ENCODE measurements around the gene HAVCR1. TPM values are rescaled to one million over a fixed set of nuclear protein-coding genes. Genes with fewer than 3 reads are reported as not detected.

HAVCR1 gene
- total RNA-seq: 1 to 10 TPM in 1 of 3 donors, under 1 TPM in 1, not detected in 1; 0.44 to 2.9 TPM

DNA sequence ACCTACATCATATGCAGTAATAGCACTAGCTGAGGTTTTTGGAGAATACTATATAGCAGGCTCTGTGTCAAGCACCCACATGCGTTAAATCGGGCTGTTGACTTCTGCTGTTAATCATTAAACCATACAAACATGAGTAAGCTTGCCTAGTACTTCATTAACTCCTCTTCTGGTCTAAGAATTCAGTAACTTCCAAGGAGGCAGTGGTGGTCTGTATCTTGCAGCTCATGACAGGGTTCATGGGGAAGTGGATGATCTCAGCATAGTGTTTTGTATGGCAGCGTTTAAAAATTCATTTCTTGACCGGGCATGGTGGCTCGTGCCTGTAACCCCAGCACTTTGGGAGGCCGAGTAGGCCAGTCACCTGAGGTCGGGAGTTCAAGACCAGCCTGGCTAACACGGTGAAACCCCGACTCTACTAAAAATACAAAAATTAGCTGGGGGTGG lies at the start of gene HAVCR1:
Gene HAVCR1 (minus strand): TSS at position 24 of the 447 bp plus-strand sequence. CDS start 1,173 bp downstream, outside the sequence.
- TF ChIP-seq POLR2AphosphoS5 (IDR thresholded peaks at IDR 0.05): no peak
- TF ChIP-seq POLR2A (IDR thresholded peaks at IDR 0.05): no peak
- TF ChIP-seq, protein P1, sequence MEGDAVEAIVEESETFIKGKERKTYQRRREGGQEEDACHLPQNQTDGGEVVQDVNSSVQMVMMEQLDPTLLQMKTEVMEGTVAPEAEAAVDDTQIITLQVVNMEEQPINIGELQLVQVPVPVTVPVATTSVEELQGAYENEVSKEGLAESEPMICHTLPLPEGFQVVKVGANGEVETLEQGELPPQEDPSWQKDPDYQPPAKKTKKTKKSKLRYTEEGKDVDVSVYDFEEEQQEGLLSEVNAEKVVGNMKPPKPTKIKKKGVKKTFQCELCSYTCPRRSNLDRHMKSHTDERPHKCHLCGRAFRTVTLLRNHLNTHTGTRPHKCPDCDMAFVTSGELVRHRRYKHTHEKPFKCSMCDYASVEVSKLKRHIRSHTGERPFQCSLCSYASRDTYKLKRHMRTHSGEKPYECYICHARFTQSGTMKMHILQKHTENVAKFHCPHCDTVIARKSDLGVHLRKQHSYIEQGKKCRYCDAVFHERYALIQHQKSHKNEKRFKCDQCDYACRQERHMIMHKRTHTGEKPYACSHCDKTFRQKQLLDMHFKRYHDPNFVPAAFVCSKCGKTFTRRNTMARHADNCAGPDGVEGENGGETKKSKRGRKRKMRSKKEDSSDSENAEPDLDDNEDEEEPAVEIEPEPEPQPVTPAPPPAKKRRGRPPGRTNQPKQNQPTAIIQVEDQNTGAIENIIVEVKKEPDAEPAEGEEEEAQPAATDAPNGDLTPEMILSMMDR (IDR thresholded peaks at IDR 0.05): no peak
- Histone ChIP-seq H3K27me3 (no peaks in the 10 kb centered on the region), H3K4me1 (no peaks in the 10 kb centered on the region), H3K4me3 (no peak within 1 kb of the TSS), H3K9me3 (no peaks in the 10 kb centered on the region), H3K36me3 (no peaks in the 10 kb centered on the region), H3K27ac (no peak within 1 kb of the TSS)
- DNase-seq (ENCODE audit: low spot score in 2 of 2): no peak
- intact Hi-C loops (cut with DNase I; ENCODE audit: low total_unique reads): no loop called here

DNA sequence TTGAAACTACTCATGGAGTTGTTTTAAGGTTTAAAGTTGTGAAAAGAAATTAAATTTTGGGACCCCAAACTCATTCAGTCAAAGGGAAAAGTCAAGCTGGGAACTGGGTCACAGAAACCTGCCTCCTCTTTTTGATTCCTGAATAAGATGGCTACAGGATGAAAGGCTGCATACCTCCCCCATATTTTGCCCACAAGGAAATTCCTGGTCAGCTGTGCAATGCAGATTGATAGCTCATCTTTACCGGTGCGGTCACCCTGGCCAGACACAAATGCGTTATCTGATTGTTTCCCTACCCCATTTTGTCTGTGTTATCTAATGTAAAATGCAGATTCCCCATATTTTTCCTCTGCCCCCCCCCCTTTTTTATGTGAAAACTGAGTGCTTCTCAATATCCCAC lies 48.6 kb upstream of the HAVCR1 start:
- H3K36me3 ChIP-seq: no peaks in the 10 kb centered on the region
- H3K4me1 ChIP-seq: no peaks in the 10 kb centered on the region
- no peaks in the 10 kb centered on the region for H3K9me3 ChIP-seq
- TF ChIP-seq POLR2A (IDR thresholded peaks at IDR 0.05) (no peak), POLR2AphosphoS5 (IDR thresholded peaks at IDR 0.05) (no peak)
- TF ChIP-seq, protein P1 (IDR thresholded peaks at IDR 0.05): no peak
- peak overlapping the region in 1 of 3 donors; percentile 31 for H3K4me3 ChIP-seq
- intact Hi-C loops (cut with DNase I; ENCODE audit: low total_unique reads): no loop called here
- no peaks in the 10 kb centered on the region for H3K27me3 ChIP-seq
- no peak overlapping the region for H3K27ac ChIP-seq
- DNase-seq (ENCODE audit: low spot score in 2 of 2): no peak

GRCh38 chr5:157106630-157107461 lies 47.9 kb upstream of the HAVCR1 start:
- Histone ChIP-seq H3K9me3 (no peaks in the 10 kb centered on the region), H3K4me3 (peak overlapping the region in 1 of 3 donors; percentile 9), H3K4me1 (no peaks in the 10 kb centered on the region), H3K27me3 (no peaks in the 10 kb centered on the region), H3K27ac (no peak overlapping the region), H3K36me3 (no peaks in the 10 kb centered on the region)
- DNase-seq (ENCODE audit: low spot score in 2 of 2): no peak
- intact Hi-C loops (cut with DNase I; ENCODE audit: low total_unique reads): no loop called here
- TF ChIP-seq, protein P1 (IDR thresholded peaks at IDR 0.05): no peak
- TF ChIP-seq POLR2A (IDR thresholded peaks at IDR 0.05) (no peak), POLR2AphosphoS5 (IDR thresholded peaks at IDR 0.05) (no peak)

- H3K36me3 ChIP-seq: no peaks in the 10 kb centered on the region
- no peaks in the 10 kb centered on the region for H3K27me3 ChIP-seq
- DNase-seq (ENCODE audit: low spot score in 2 of 2): no peak
- intact Hi-C loops (cut with DNase I; ENCODE audit: low total_unique reads): no loop called here
- no peak overlapping the region for H3K4me3 ChIP-seq
- H3K9me3 ChIP-seq: no peaks in the 10 kb centered on the region
- TF ChIP-seq POLR2A (IDR thresholded peaks at IDR 0.05) (no peak), POLR2AphosphoS5 (IDR thresholded peaks at IDR 0.05) (no peak)
- TF ChIP-seq, protein P1 (IDR thresholded peaks at IDR 0.05): no peak
- H3K27ac ChIP-seq: no peak overlapping the region
- no peaks in the 10 kb centered on the region for H3K4me1 ChIP-seq
Measured at GRCh38 chr5:157100140-157100679, 41.3 kb upstream of the HAVCR1 start.
